Thyroid gland (tissue), 4 donors: Measurements from ENCODE around the gene HOXA3. TPM values are rescaled to one million over a fixed set of nuclear protein-coding genes. Genes with fewer than 3 reads are reported as not detected.

Experiments
- DNase-seq, 2 donors: peaks; one replicate each; pipeline ENCODE4 v3.0.0-alpha.2; 2019
- H3K27ac ChIP-seq, 3 donors: fragments of 200-600 bp; sonication (generic); 1 replicate in 2 of 3; 2 replicates in 1 of 3; pipeline ENCODE4 v1.5.1; 2016 to 2019; ENCODE audit warnings: mild to moderate bottlenecking in 1 of 3, moderate library complexity in 1 of 3
- H3K27me3 ChIP-seq: fragments of 200-600 bp; sonication (generic); one replicate; pipeline ENCODE4 v1.5.1; 2019
- H3K36me3 ChIP-seq, 2 donors: fragments of 200-600 bp; sonication (generic); one replicate each; pipeline ENCODE4 v1.5.1; 2016 to 2019
- H3K4me1 ChIP-seq, 2 donors: fragments of 200-600 bp; sonication (generic); one replicate each; pipeline ENCODE4 v1.5.1; 2017 to 2019
- H3K4me3 ChIP-seq, 3 donors: fragments of 200-600 bp; sonication (generic); replicated peaks in 1 of 3; 1 replicate in 2 of 3; 2 replicates in 1 of 3; pipeline ENCODE4 v1.5.1; 2016; ENCODE audit warnings: mild to moderate bottlenecking in 1 of 3
- H3K9me3 ChIP-seq: fragments of 200-600 bp; sonication (generic); one replicate; pipeline ENCODE4 v1.5.1; 2017
- POLR2A ChIP-seq, 2 donors: fragments of 450-650 bp; IDR thresholded peaks; one replicate each; pipeline ENCODE4 v1.6.1; 2017; ENCODE audit warnings: antibody characterized with exemption in 2 of 2, mild to moderate bottlenecking in 2 of 2, moderate library complexity in 1 of 2
- WGBS, 2 donors: methylation state at CpG; one replicate each; pipeline ENCODE4 v1.1.5; 2017; 5-methylcytosine and 5-hydroxymethylcytosine counted together
- intact Hi-C: fragments of 100-400 bp; cut with DNase I; formaldehyde crosslinking; loops from one replicate; pipeline ENCODE4 v1.15.1; 2023
- total RNA-seq, 4 donors: library from RNA; depleted of rRNA; stranded (reverse); fragments of >200 nt; gene quantifications; one replicate each; pipeline ENCODE4 v1.2.3, GENCODE V29; 2016
- TF ChIP-seq, protein P1 (sequence below), 6 experiments: fragments of 200-600 bp in 3 of 6; fragments of 450-650 bp in 3 of 6; sonication (generic) in 3 of 6; IDR thresholded peaks; one replicate each; pipeline ENCODE4 v1.5.1; 2016 to 2019; ENCODE audit warnings: antibody characterized with exemption in 6 of 6, mild to moderate bottlenecking in 2 of 6, inconsistent platforms in 1 of 6, moderate library complexity in 1 of 6

The HOXA3 gene
- total RNA-seq, 4 donors from 2014 or later, result 0.94 to 6.1 (median 1.9) TPM

- Histone ChIP-seq H3K27me3 (peaks cover 64% of the 10 kb centered on the region), H3K36me3 (no peaks in the 10 kb centered on the region), H3K4me3 (peak overlapping the region in 2 of 3 donors; percentile 26 to 42), H3K4me1 (peaks cover 12 to 30% of the 10 kb centered on the region in 2 donors), H3K27ac (no peak overlapping the region), H3K9me3 (no peaks in the 10 kb centered on the region)
- intact Hi-C loops, result loop anchor here (2.0 to 10.0 kb wide), 3 partner anchors 478 to 1306 kb away; no protein-coding TSS in a partner anchor
- TF ChIP-seq, protein P1, sequence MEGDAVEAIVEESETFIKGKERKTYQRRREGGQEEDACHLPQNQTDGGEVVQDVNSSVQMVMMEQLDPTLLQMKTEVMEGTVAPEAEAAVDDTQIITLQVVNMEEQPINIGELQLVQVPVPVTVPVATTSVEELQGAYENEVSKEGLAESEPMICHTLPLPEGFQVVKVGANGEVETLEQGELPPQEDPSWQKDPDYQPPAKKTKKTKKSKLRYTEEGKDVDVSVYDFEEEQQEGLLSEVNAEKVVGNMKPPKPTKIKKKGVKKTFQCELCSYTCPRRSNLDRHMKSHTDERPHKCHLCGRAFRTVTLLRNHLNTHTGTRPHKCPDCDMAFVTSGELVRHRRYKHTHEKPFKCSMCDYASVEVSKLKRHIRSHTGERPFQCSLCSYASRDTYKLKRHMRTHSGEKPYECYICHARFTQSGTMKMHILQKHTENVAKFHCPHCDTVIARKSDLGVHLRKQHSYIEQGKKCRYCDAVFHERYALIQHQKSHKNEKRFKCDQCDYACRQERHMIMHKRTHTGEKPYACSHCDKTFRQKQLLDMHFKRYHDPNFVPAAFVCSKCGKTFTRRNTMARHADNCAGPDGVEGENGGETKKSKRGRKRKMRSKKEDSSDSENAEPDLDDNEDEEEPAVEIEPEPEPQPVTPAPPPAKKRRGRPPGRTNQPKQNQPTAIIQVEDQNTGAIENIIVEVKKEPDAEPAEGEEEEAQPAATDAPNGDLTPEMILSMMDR (IDR thresholded peaks at IDR 0.05), result peak in 1 of 6 experiments; percentile 5
- TF ChIP-seq POLR2A (IDR thresholded peaks at IDR 0.05), result no peak
- WGBS, 2 donors, result 0 to 4% methylated on average over 18 to 19 of the region's 27 CpGs
- DNase-seq, result no peak
Observed at GRCh38 chr7:27161214-27161720, 8.9 kb upstream of the HOXA3 start.

DNA sequence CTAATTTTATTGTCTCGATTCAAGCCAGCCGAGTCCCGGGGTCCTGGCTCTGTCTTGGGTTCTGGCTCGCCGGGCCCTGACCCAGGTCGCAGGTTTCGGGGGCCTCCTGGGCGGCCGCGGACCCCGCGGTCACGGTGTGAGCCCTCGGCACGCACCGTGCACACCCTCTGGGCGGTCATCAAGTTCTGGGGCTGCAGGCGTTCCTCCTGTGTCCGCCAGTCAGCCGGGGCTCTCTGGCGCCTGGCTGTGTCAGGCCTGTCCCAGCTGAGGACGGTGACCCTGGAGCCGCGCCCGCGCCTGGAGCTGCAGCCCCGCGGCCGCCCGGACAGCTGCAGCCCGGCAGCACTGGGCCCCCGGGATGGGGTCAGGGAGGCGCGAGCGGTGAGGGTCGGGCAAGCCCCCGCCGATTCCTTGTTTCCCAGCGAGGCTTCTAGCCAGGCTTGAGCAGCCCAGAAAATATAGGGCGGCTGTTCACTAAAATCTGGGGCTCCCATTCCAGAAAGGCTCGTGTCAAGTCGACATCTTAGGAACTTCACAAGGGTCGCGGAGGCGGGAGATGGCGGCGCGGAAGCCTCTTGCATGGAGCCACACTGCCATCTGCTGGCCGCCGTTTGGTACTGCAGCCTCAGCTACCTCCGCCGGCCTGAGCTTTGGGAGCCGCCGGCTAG, 8.3 kb upstream of the HOXA3 start:
- Histone ChIP-seq H3K36me3 (no peaks in the 10 kb centered on the region), H3K4me3 (peak overlapping the region in 2 of 3 donors; percentile 26 to 42), H3K27ac (no peak overlapping the region), H3K4me1 (peaks cover 12 to 32% of the 10 kb centered on the region in 2 donors), H3K27me3 (peaks cover 64% of the 10 kb centered on the region), H3K9me3 (no peaks in the 10 kb centered on the region)
- no peak for TF ChIP-seq POLR2A (IDR thresholded peaks at IDR 0.05)
- TF ChIP-seq, protein P1 (IDR thresholded peaks at IDR 0.05), result peak; percentile 90 to 100 (median 98)
- intact Hi-C loops, result loop anchor here (2.0 to 10.0 kb wide), 3 partner anchors 478 to 1306 kb away; no protein-coding TSS in a partner anchor
- DNase-seq, result peak; percentile 82 to 86
- 2 to 13% methylated on average over 7 to 41 of the region's 54 CpGs for WGBS, 2 donors

- no peak for TF ChIP-seq POLR2A (IDR thresholded peaks at IDR 0.05)
- TF ChIP-seq, protein P1 (IDR thresholded peaks at IDR 0.05), result no peak
- intact Hi-C loops, result loop anchor here (2.0 to 10.0 kb wide), 3 partner anchors 477 to 1305 kb away; no protein-coding TSS in a partner anchor
- DNase-seq, result no peak
- Histone ChIP-seq H3K4me3 (peak overlapping the region in 1 of 3 donors; percentile 42), H3K36me3 (no peaks in the 10 kb centered on the region), H3K9me3 (no peaks in the 10 kb centered on the region), H3K27ac (no peak overlapping the region), H3K27me3 (peaks cover 64% of the 10 kb centered on the region), H3K4me1 (peaks cover 13 to 34% of the 10 kb centered on the region in 2 donors)
- WGBS, 2 donors, result 33 to 34% methylated on average over 15 to 23 of the region's 23 CpGs
Observed at GRCh38 chr7:27160145-27160545, 7.8 kb upstream of the HOXA3 start.

GRCh38 chr7:27159266-27160144, 7.1 kb upstream of the HOXA3 start:
- TF ChIP-seq POLR2A (IDR thresholded peaks at IDR 0.05), result no peak
- TF ChIP-seq, protein P1 (IDR thresholded peaks at IDR 0.05), result no peak
- Histone ChIP-seq H3K27me3 (peaks cover 64% of the 10 kb centered on the region), H3K27ac (no peak overlapping the region), H3K4me3 (no peak overlapping the region), H3K9me3 (no peaks in the 10 kb centered on the region), H3K36me3 (no peaks in the 10 kb centered on the region), H3K4me1 (peaks cover 18 to 34% of the 10 kb centered on the region in 2 donors)
- intact Hi-C loops, result loop anchor here (2.0 to 10.0 kb wide), 3 partner anchors 477 to 1305 kb away; no protein-coding TSS in a partner anchor
- DNase-seq, result no peak
- WGBS, 2 donors, result 56 to 57% methylated on average over 27 of the region's 27 CpGs
